Glutamatergic neuron (in vitro differentiated cells): ENCODE measurements around the gene SIRT3. TPM values are rescaled to one million over a fixed set of nuclear protein-coding genes. Genes with fewer than 3 reads are reported as not detected.

ENCODE experiments used
- DNase-seq: peaks from one replicate; pipeline ENCODE4 v3.0.0; 2022
- H3K27ac Mint-ChIP-seq: one replicate; pipeline ENCODE4 v1.8.0; 2020; ENCODE audit warnings: mild to moderate bottlenecking, mixed read lengths, inconsistent platforms; ENCODE audit not compliant: unreplicated experiment
- H3K27me3 Mint-ChIP-seq: one replicate; pipeline ENCODE4 v1.8.0; 2020; ENCODE audit warnings: mild to moderate bottlenecking, moderate library complexity, mixed read lengths, inconsistent platforms; ENCODE audit not compliant: unreplicated experiment
- H3K36me3 Mint-ChIP-seq: one replicate; pipeline ENCODE4 v1.8.0; 2020; ENCODE audit warnings: mild to moderate bottlenecking, mixed read lengths, inconsistent platforms; ENCODE audit not compliant: unreplicated experiment
- H3K4me1 Mint-ChIP-seq: one replicate; pipeline ENCODE4 v1.8.0; 2020; ENCODE audit warnings: mild to moderate bottlenecking, low read depth, mixed read lengths, inconsistent platforms; ENCODE audit not compliant: unreplicated experiment
- H3K4me3 Mint-ChIP-seq: one replicate; pipeline ENCODE4 v1.8.0; 2020; ENCODE audit warnings: mild to moderate bottlenecking, mixed read lengths, inconsistent platforms; ENCODE audit not compliant: unreplicated experiment
- H3K9me3 Mint-ChIP-seq: one replicate; pipeline ENCODE4 v1.8.0; 2020; ENCODE audit warnings: mild to moderate bottlenecking, moderate library complexity, mixed read lengths, inconsistent platforms; ENCODE audit not compliant: unreplicated experiment
- total RNA-seq: library from RNA; stranded (reverse); fragmentation: NEBNext Ultra II Directional; extraction: Animal tissue kit (Norgen Biotek cat#: 25700); gene quantifications from one replicate; pipeline ENCODE4 v1.2.1, GENCODE V29; 2021; ENCODE audit not compliant: unreplicated experiment
- TF ChIP-seq, protein P1 (sequence below): fragments of 200-600 bp; sonication (generic); IDR thresholded peaks from one replicate; pipeline ENCODE4 v1.5.0; 2021; ENCODE audit not compliant: partially characterized antibody, unreplicated experiment

The SIRT3 gene
- total RNA-seq, 1 donor from 2014 or later, result 23.6 TPM

DNA sequence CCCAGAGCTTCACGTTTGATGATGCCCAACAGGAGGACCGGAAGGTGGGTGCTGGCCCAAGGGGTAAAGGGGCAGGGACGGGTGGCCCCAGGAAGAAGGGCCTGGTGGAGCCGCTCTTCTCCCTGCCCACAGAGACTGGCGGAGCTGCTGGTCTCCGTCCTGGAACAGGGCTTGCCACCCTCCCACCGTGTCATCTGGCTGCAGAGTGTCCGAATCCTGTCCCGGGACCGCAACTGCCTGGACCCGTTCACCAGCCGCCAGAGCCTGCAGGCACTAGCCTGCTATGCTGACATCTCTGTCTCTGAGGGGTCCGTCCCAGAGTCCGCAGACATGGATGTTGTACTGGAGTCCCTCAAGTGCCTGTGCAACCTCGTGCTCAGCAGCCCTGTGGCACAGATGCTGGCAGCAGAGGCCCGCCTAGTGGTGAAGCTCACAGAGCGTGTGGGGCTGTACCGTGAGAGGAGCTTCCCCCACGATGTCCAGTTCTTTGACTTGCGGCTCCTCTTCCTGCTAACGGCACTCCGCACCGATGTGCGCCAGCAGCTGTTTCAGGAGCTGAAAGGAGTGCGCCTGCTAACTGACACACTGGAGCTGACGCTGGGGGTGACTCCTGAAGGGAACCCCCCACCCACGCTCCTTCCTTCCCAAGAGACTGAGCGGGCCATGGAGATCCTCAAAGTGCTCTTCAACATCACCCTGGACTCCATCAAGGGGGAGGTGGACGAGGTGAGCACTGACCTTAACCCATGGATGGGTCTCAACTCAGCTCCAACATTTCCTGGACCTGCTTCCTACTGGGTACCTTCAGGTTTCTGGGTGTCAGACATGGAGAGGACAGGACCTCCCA is 26.6 kb downstream of the SIRT3 start:
- TF ChIP-seq, protein P1, sequence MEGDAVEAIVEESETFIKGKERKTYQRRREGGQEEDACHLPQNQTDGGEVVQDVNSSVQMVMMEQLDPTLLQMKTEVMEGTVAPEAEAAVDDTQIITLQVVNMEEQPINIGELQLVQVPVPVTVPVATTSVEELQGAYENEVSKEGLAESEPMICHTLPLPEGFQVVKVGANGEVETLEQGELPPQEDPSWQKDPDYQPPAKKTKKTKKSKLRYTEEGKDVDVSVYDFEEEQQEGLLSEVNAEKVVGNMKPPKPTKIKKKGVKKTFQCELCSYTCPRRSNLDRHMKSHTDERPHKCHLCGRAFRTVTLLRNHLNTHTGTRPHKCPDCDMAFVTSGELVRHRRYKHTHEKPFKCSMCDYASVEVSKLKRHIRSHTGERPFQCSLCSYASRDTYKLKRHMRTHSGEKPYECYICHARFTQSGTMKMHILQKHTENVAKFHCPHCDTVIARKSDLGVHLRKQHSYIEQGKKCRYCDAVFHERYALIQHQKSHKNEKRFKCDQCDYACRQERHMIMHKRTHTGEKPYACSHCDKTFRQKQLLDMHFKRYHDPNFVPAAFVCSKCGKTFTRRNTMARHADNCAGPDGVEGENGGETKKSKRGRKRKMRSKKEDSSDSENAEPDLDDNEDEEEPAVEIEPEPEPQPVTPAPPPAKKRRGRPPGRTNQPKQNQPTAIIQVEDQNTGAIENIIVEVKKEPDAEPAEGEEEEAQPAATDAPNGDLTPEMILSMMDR, result no peak
- no peaks in the 10 kb centered on the region for H3K4me1 Mint-ChIP-seq
- H3K36me3 Mint-ChIP-seq, result peaks cover 9% of the 10 kb centered on the region
- peak overlapping the region; percentile 85 for H3K4me3 Mint-ChIP-seq
- peak; percentile 38 for DNase-seq
- H3K9me3 Mint-ChIP-seq, result peaks cover 15% of the 10 kb centered on the region
- peak overlapping the region; percentile 64 for H3K27ac Mint-ChIP-seq
- peaks cover 17% of the 10 kb centered on the region for H3K27me3 Mint-ChIP-seq

DNA sequence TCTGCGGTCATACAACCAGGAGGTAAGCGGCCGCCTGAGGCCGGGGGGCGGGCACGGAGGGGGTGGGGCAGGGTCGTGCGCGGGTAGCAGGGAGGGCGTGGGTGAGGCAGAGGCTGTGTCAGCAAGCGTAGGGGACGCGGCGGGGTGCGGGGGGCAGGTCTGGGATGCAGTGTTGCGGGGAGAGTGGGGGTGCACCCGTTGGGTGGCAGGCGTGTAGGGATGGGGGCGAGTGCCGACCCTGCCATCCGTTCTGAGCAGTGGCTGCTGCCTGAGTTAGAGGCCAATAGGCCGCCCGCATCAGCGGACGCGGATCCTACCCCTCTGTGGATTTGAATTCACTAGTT is 27.3 kb downstream of the SIRT3 start:
- Mint-ChIP-seq H3K36me3 (peaks cover 9% of the 10 kb centered on the region), H3K9me3 (peaks cover 15% of the 10 kb centered on the region), H3K4me3 (peak overlapping the region; percentile 85), H3K27ac (peak overlapping the region; percentile 64), H3K27me3 (peaks cover 18% of the 10 kb centered on the region), H3K4me1 (no peaks in the 10 kb centered on the region)
- no peak for DNase-seq
- TF ChIP-seq, protein P1, result no peak

DNA sequence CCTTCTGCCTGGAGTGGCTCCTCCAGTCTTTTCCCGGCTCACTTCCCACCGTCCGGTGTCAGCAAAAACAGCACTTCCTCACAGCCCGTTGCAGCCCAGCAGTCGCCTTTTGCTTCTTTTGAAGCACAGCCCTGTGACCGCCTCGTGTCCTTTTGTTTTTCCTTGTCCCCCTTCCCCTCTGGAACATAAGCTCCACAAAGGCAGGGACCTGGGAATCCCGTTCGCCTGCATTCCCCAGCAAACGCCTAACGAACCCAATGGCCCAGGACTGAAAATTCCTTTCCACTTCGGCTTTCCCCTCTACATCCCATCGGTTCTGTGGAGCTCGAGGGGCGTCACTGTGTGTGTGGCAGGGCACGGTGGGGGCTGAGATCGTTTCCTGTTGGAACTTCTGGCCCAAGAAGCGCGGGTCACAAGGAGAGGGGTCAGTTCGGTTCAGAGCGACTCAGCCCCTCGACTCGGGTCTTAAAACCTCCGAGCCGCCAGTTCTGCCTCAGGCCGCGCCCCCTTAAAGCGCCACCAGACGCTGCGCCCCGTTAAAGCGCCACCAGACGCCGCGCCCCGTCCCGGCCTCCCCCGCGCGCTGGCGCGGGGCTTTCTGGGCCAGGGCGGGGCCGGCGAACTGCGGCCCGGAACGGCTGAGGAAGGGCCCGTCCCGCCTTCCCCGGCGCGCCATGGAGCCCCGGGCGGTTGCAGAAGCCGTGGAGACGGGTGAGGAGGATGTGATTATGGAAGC is 27.8 kb downstream of the SIRT3 start:
- Mint-ChIP-seq H3K27me3 (peaks cover 21% of the 10 kb centered on the region), H3K4me3 (peak overlapping the region; percentile 97), H3K36me3 (peaks cover 8% of the 10 kb centered on the region), H3K27ac (peak overlapping the region; percentile 94), H3K9me3 (peaks cover 18% of the 10 kb centered on the region), H3K4me1 (no peaks in the 10 kb centered on the region)
- peak; percentile 84 for DNase-seq
- TF ChIP-seq, protein P1, result no peak

DNA sequence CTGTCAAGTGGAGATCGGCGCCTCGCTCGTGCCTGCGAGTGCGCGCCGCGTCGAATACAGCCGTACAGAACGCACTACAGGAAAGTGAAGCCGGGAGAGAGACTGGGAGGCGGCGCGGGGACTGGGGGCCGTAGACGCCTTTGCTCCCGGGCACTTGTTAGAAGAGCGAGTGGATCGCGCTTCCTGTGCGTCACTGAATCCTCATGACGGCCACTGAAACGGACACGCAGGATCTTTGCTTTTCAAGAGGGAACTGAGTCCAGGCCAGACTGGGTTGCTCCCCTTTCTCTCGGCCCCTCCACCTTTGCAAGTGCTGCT is 28.3 kb downstream of the SIRT3 start:
- Mint-ChIP-seq H3K27ac (peak overlapping the region; percentile 94), H3K9me3 (peaks cover 16% of the 10 kb centered on the region), H3K4me3 (peak overlapping the region; percentile 97), H3K27me3 (peaks cover 17% of the 10 kb centered on the region), H3K4me1 (no peaks in the 10 kb centered on the region), H3K36me3 (peaks cover 4% of the 10 kb centered on the region)
- DNase-seq, result no peak
- TF ChIP-seq, protein P1, result no peak

DNA sequence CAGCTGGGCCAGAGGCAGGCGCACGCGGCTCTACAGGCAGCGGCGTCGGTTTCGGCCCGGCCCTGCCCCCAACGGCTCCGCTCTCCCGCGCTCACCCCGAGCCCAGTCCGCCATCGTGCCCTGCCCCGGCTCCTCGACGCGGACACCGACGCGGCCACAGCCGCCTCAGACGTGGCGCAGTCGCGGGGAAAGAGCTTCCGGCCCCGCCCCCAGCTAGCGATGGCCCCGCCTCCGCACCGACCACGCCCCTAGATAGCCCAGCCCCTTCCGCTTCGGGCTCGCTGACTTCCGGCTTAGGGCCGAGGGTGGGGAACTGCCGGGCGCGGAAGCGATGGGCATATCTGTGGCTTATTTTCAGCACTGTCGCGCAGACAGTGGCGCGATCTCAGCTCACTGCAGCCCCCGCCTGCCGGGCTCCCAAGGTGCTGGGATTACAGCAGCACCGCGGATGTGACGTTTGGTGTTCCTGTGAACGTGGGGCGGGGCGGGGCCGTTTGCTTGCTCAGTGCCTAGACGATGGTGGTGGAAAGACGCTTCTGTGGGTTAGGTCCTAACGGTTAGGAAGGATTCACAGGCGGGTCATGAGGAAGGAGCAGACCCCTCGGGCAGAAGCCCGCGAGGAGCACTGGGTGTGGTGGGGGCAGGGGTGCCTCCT is 28.8 kb downstream of the SIRT3 start, which contains the start of the genes BET1L and RIC8A:
TSS of gene BET1L (minus strand) at position 192 of the 655 bp plus-strand sequence. CDS start at position 114, 78 bp downstream.
TSS of gene RIC8A (plus strand) at position 501 of the 655 bp plus-strand sequence. CDS start 1,147 bp downstream, outside the sequence.
- Mint-ChIP-seq H3K27me3 (peaks cover 17% of the 10 kb centered on the region), H3K36me3 (peaks cover 4% of the 10 kb centered on the region), H3K27ac (peak within 1 kb of the TSS; percentile 94), H3K9me3 (peaks cover 16% of the 10 kb centered on the region), H3K4me3 (peak within 1 kb of the TSS; percentile 97), H3K4me1 (no peaks in the 10 kb centered on the region)
- TF ChIP-seq, protein P1, result no peak
- DNase-seq, result peak; percentile 96
